Epithelial cell of esophagus (primary cell): ENCODE data around the gene JADE2.
"Not testable (repeated sequence)": the region's sequence is repeated elsewhere in the genome, so short reads cannot be mapped to it uniquely, and the experiment has no call there.

Experiments
- DNase-seq: peaks from one replicate; pipeline ENCODE4 v3.0.0; 2010; ENCODE audit warnings: low read depth
- H3K4me3 ChIP-seq: 2 replicates; pipeline ENCODE4 v1.5.1; 2011; ENCODE audit warnings: mild to moderate bottlenecking, low read length, control low read depth
- TF ChIP-seq, protein P1 (sequence below): IDR thresholded peaks from 2 replicates; pipeline ENCODE4 v1.5.1; 2011; ENCODE audit warnings: low read depth, mild to moderate bottlenecking, low read length, control low read depth, inconsistent platforms; ENCODE audit not compliant: insufficient read depth; ENCODE audit errors: missing control alignments

Gene JADE2

DNA sequence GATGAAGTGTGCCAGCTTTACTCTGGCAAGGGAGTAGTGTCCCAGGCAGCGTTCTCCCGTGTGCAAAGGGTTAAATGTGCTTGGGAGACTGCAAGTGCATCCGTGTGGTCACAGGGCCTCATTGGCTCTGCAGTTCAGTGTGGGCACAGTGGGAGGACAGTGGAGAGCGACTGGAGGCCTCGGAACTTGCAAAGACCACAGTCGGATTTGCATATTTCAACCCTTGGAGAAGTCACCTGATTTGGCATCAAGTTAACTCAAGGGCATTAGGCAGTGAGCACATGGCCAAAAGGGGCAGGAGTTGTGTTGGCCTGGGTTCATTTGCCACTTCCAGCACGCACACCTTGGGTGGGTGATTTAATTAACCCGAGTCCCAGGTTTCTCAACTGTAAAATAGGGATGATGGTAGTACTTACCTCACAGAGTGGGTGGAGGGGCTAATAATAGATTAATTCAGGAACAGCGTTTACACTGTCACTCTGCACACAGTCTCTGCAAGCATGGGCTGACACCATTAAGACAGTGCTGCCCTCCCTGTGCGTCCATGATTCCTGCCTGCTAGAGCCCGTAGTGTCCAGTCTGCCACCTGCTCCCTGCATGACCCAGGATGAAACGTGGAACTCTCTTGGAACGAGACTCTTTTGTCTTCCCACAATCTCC is 22.7 kb downstream of the JADE2 start:
- TF ChIP-seq, protein P1, sequence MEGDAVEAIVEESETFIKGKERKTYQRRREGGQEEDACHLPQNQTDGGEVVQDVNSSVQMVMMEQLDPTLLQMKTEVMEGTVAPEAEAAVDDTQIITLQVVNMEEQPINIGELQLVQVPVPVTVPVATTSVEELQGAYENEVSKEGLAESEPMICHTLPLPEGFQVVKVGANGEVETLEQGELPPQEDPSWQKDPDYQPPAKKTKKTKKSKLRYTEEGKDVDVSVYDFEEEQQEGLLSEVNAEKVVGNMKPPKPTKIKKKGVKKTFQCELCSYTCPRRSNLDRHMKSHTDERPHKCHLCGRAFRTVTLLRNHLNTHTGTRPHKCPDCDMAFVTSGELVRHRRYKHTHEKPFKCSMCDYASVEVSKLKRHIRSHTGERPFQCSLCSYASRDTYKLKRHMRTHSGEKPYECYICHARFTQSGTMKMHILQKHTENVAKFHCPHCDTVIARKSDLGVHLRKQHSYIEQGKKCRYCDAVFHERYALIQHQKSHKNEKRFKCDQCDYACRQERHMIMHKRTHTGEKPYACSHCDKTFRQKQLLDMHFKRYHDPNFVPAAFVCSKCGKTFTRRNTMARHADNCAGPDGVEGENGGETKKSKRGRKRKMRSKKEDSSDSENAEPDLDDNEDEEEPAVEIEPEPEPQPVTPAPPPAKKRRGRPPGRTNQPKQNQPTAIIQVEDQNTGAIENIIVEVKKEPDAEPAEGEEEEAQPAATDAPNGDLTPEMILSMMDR: no peak
- DNase-seq: no peak
- H3K4me3 ChIP-seq: no peak overlapping the region

- DNase-seq: peak; percentile 36
- H3K4me3 ChIP-seq: no peak overlapping the region
- TF ChIP-seq, protein P1: no peak
Observed at GRCh38 chr5:134549714-134550113, 24.2 kb downstream of the JADE2 start.

DNA sequence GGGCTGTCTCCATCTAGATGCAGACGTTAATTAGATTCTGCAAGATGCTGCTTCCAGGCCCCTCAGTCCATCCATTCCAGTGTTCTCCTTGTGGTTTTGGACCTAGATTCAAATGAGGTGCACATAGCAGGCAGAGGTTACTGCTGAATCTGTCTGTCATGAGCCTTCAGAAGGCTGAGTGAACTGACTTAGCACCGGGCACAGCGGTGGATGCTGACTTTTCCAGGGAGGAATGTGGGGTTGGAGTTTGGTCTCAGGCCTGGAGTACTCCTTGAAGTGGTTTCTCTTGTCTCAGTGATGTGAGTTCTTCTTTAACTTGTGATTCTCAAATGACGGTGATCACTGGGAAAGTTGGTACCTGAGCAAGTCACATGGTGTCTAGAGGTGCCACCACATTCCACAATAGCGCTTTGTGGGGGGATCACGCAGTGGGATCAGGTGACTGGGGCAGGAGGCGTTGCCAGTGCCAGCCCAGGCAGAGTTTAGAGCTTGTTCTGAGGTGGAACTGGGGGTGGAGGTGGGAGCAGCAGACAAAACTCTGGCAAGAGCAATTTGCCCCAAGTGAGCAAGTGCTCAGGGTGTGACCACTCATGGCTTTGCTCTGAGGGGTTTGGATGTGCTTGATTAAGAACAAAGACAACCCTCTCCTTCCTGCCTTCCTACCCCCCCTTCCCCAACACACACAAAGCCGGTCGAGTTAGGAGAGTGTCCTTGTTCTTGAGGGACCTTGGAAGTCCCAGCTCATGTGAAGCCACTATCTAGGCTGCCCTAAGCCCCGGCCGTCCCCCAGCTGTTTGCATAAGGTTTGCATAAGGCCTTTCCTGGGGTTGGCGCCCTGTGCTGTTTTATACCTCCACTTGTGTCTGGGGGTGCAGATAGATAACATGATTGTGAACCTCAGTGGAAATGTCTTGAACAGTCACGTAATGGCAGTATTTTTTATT is 25.1 kb downstream of the JADE2 start:
- TF ChIP-seq, protein P1: no peak
- no peak for DNase-seq
- H3K4me3 ChIP-seq: no peak overlapping the region

GRCh38 chr5:134551901-134552300 is 26.4 kb downstream of the JADE2 start:
- H3K4me3 ChIP-seq: no peak overlapping the region
- TF ChIP-seq, protein P1: no peak
- peak; percentile 48 for DNase-seq

DNA sequence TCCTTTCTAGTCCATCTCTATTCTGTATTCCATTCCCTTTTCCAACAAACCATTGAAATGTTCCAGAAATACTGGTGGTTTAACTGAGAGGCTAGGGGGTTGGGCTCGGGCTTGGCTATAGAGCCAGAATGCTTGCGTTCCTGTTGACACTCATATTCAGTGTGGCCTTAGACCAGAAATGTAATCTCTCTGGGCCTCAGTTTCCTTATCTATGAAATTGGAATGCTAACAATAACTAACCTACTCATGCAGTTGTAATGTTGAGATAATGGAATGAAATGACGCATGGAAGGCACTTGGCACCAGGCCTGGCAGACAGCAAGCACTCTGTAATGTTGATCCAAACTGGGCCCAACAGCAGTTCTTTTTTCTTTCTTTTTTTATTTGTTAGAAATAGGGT is 26.8 kb downstream of the JADE2 start:
- TF ChIP-seq, protein P1: no peak
- peak; percentile 85 for DNase-seq
- H3K4me3 ChIP-seq: no peak overlapping the region

DNA sequence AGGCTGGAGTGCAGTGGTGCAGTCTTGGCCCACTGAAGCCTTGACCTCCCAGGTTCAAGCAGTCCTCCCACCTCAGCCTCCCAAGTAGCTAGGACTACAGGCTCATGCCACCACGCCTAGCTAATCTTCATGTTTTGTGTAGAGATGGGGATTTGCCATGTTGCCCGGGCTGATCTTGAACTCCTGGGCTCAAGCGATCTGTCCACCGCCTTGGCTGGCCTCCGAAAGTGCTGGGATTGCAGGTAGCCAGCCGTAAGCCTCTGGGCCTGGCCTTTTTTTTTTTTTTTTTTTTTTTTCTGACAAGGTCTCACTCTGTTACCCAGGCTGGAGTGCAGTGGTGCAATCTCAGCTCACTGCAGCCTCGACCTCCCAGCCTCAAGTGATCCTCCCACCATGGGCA is 27.2 kb downstream of the JADE2 start:
- DNase-seq, H3K4me3 ChIP-seq: not testable (repeated sequence)

GRCh38 chr5:134553821-134554267 is 28.4 kb downstream of the JADE2 start:
- H3K4me3 ChIP-seq: no peak overlapping the region
- no peak for DNase-seq
- TF ChIP-seq, protein P1: no peak
